ENCODE measurements around the gene DCAF12.

DNA sequence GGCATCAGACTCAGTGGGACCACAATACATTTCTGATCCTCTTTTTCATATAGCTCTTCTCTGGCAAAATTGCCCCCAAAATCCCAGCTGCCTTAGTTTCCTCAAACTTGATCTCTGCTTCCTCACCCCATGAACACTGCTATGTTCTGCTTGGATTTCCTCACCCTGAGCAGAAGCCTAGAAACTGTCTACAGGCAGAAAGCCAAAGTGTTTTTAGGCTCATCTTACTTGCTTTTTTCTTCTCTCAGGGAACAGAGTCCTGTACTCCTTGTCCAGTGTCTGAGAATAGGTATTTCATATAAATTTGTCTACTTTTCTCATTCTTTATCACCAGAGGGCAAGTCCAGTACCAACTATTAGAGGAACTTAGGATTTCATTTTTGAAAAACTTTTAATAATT is 30.8 kb upstream of the DCAF12 start:
- TF ChIP-seq, protein P1, sequence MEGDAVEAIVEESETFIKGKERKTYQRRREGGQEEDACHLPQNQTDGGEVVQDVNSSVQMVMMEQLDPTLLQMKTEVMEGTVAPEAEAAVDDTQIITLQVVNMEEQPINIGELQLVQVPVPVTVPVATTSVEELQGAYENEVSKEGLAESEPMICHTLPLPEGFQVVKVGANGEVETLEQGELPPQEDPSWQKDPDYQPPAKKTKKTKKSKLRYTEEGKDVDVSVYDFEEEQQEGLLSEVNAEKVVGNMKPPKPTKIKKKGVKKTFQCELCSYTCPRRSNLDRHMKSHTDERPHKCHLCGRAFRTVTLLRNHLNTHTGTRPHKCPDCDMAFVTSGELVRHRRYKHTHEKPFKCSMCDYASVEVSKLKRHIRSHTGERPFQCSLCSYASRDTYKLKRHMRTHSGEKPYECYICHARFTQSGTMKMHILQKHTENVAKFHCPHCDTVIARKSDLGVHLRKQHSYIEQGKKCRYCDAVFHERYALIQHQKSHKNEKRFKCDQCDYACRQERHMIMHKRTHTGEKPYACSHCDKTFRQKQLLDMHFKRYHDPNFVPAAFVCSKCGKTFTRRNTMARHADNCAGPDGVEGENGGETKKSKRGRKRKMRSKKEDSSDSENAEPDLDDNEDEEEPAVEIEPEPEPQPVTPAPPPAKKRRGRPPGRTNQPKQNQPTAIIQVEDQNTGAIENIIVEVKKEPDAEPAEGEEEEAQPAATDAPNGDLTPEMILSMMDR (IDR thresholded peaks at IDR 0.05; ENCODE audit: control extremely low read depth in 1 of 3, insufficient read depth in 1 of 3, low read depth in 1 of 3, low read length in 3 of 3): no peak
- TF ChIP-seq TAF1 (IDR thresholded peaks at IDR 0.05; ENCODE audit: low read depth, low read length): no peak
- no peak for TF ChIP-seq PHF8 (conservative IDR thresholded peaks at IDR 0.05; ENCODE audit: low read depth, low read length)
- TF ChIP-seq POLR2A (IDR thresholded peaks at IDR 0.05; ENCODE audit: control extremely low read depth in 1 of 2, low read depth in 2 of 2, low read length in 2 of 2): no peak
- TF ChIP-seq, protein P2, sequence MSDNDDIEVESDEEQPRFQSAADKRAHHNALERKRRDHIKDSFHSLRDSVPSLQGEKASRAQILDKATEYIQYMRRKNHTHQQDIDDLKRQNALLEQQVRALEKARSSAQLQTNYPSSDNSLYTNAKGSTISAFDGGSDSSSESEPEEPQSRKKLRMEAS (IDR thresholded peaks at IDR 0.05): no peak
- no peak for TF ChIP-seq GABPA (IDR thresholded peaks at IDR 0.05; ENCODE audit: borderline replicate concordance, insufficient read depth, low read length)
- TF ChIP-seq, protein P3, sequence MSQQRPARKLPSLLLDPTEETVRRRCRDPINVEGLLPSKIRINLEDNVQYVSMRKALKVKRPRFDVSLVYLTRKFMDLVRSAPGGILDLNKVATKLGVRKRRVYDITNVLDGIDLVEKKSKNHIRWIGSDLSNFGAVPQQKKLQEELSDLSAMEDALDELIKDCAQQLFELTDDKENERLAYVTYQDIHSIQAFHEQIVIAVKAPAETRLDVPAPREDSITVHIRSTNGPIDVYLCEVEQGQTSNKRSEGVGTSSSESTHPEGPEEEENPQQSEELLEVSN (IDR thresholded peaks at IDR 0.05): no peak
- TF ChIP-seq SIN3A (conservative IDR thresholded peaks at IDR 0.05 in 1 of 2, IDR thresholded peaks at IDR 0.05 in 1 of 2; ENCODE audit: low read depth in 1 of 2, low read length in 2 of 2): no peak
